Thymus (tissue), 11 donors: Measurements from ENCODE around the gene EBI3. TPM values are rescaled to one million over a fixed set of nuclear protein-coding genes. Genes with fewer than 3 reads are reported as not detected.

Experiments
- DNase-seq, 9 donors: peaks; one replicate each; pipeline ENCODE4 v3.0.0-alpha.2; 2013; ENCODE audit warnings: low spot score in 9 of 9, low read depth in 6 of 9, missing footprints in 1 of 9
- H3K27ac ChIP-seq, 2 donors: one replicate each; pipeline ENCODE4 v1.5.1; 2013; ENCODE audit warnings: control low read depth in 1 of 2, low read depth in 1 of 2, low read length in 1 of 2, mild to moderate bottlenecking in 1 of 2, moderate library complexity in 1 of 2
- H3K27me3 ChIP-seq, 2 donors: one replicate each; pipeline ENCODE4 v1.5.1; 2013; ENCODE audit warnings: low read length in 1 of 2; ENCODE audit not compliant: control insufficient read depth in 2 of 2, insufficient read depth in 1 of 2
- H3K36me3 ChIP-seq, 2 donors: one replicate each; pipeline ENCODE4 v1.5.1; 2013; ENCODE audit warnings: low read length in 1 of 2, mild to moderate bottlenecking in 1 of 2, moderate library complexity in 1 of 2; ENCODE audit not compliant: control insufficient read depth in 2 of 2, insufficient read depth in 2 of 2
- H3K4me1 ChIP-seq, 2 donors: one replicate each; pipeline ENCODE4 v1.5.1; 2013; ENCODE audit warnings: low read length in 2 of 2; ENCODE audit not compliant: control insufficient read depth in 2 of 2, insufficient read depth in 2 of 2
- H3K4me3 ChIP-seq, 2 donors: one replicate each; pipeline ENCODE4 v1.5.1; 2013; ENCODE audit warnings: low read length in 2 of 2, control low read depth in 1 of 2, mild to moderate bottlenecking in 1 of 2
- H3K9me3 ChIP-seq, 2 donors: one replicate each; pipeline ENCODE4 v1.5.1; 2013; ENCODE audit warnings: low read length in 1 of 2, mild to moderate bottlenecking in 1 of 2; ENCODE audit not compliant: control insufficient read depth in 2 of 2, insufficient read depth in 1 of 2
- WGBS: extraction: QIAGEN DNeasy Blood & Tissue Kit; methylation state at CpG from one replicate; pipeline ENCODE4 v1.1.7; 2013; 5-methylcytosine and 5-hydroxymethylcytosine counted together
- polyA plus RNA-seq: library from polyadenylated mRNA; stranded (reverse); fragments of 200-250 nt; gene quantifications from one replicate; pipeline ENCODE4 v1.2.3, GENCODE V29; 2013
- total RNA-seq: library from RNA; stranded (reverse); fragments of 120-200 nt; gene quantifications from one replicate; pipeline ENCODE4 v1.2.4, GENCODE V29; 2013
- donor health status: healthy.

The EBI3 gene
- total and polyA plus RNA-seq, 2 donors, result 5.7 to 16.2 TPM

- 18% methylated on average over 66 of the region's 70 CpGs for WGBS
- DNase-seq, result no peak
- Histone ChIP-seq H3K4me1 (no peaks in the 10 kb centered on the region), H3K36me3 (no peaks in the 10 kb centered on the region), H3K4me3 (no peak overlapping the region), H3K9me3 (peaks cover 0 to 1% of the 10 kb centered on the region in 2 donors), H3K27me3 (peaks cover 21 to 61% of the 10 kb centered on the region in 2 donors), H3K27ac (no peak overlapping the region)
Measured at GRCh38 chr19:4197625-4198466, 31.5 kb upstream of the EBI3 start.

- Histone ChIP-seq H3K27ac (no peak overlapping the region), H3K4me3 (no peak overlapping the region), H3K4me1 (no peaks in the 10 kb centered on the region), H3K36me3 (no peaks in the 10 kb centered on the region), H3K9me3 (peaks cover 0 to 1% of the 10 kb centered on the region in 2 donors), H3K27me3 (peaks cover 21 to 59% of the 10 kb centered on the region in 2 donors)
- WGBS, result 14% methylated on average over 28 of the region's 28 CpGs
- no peak for DNase-seq
Measured at GRCh38 chr19:4198467-4199126, 30.7 kb upstream of the EBI3 start.

- no peak overlapping the region for H3K4me3 ChIP-seq
- H3K9me3 ChIP-seq, result no peaks in the 10 kb centered on the region
- 75% methylated on average over 33 of the region's 33 CpGs for WGBS
- H3K27ac ChIP-seq, result no peak overlapping the region
- H3K27me3 ChIP-seq, result peaks cover 21 to 57% of the 10 kb centered on the region in 2 donors
- H3K4me1 ChIP-seq, result no peaks in the 10 kb centered on the region
- H3K36me3 ChIP-seq, result no peaks in the 10 kb centered on the region
- DNase-seq, result no peak
Measured at GRCh38 chr19:4199699-4200293, 29.5 kb upstream of the EBI3 start.

GRCh38 chr19:4200940-4201542 is 28.3 kb upstream of the EBI3 start:
- Histone ChIP-seq H3K4me1 (no peaks in the 10 kb centered on the region), H3K27me3 (peaks cover 21 to 50% of the 10 kb centered on the region in 2 donors), H3K27ac (no peak overlapping the region), H3K4me3 (no peak overlapping the region), H3K36me3 (no peaks in the 10 kb centered on the region), H3K9me3 (no peaks in the 10 kb centered on the region)
- no peak for DNase-seq
- WGBS, result 92% methylated on average over 2 of the region's 2 CpGs

GRCh38 chr19:4201798-4202197 is 27.5 kb upstream of the EBI3 start:
- no peak overlapping the region for H3K27ac ChIP-seq
- no peaks in the 10 kb centered on the region for H3K36me3 ChIP-seq
- H3K27me3 ChIP-seq, result peaks cover 21 to 45% of the 10 kb centered on the region in 2 donors
- no peaks in the 10 kb centered on the region for H3K4me1 ChIP-seq
- H3K4me3 ChIP-seq, result no peak overlapping the region
- WGBS, result 93% methylated on average over 4 of the region's 4 CpGs
- H3K9me3 ChIP-seq, result no peaks in the 10 kb centered on the region
- DNase-seq, result no peak

- 84% methylated on average over 10 of the region's 10 CpGs for WGBS
- Histone ChIP-seq H3K27ac (no peak overlapping the region), H3K9me3 (no peaks in the 10 kb centered on the region), H3K4me1 (no peaks in the 10 kb centered on the region), H3K36me3 (no peaks in the 10 kb centered on the region), H3K4me3 (no peak overlapping the region), H3K27me3 (peaks cover 0 to 4% of the 10 kb centered on the region in 2 donors)
- no peak for DNase-seq
Measured at GRCh38 chr19:4206818-4207484, 22.4 kb upstream of the EBI3 start.

- no peaks in the 10 kb centered on the region for H3K27me3 ChIP-seq
- H3K4me3 ChIP-seq, result no peak overlapping the region
- H3K4me1 ChIP-seq, result no peaks in the 10 kb centered on the region
- WGBS, result 84% methylated on average over 13 of the region's 13 CpGs
- no peaks in the 10 kb centered on the region for H3K36me3 ChIP-seq
- no peaks in the 10 kb centered on the region for H3K9me3 ChIP-seq
- H3K27ac ChIP-seq, result no peak overlapping the region
- no peak for DNase-seq
Measured at GRCh38 chr19:4208385-4209094, 20.8 kb upstream of the EBI3 start.

- WGBS, result 80% methylated on average over 15 of the region's 15 CpGs
- DNase-seq, result no peak
- no peak overlapping the region for H3K27ac ChIP-seq
- H3K36me3 ChIP-seq, result no peaks in the 10 kb centered on the region
- no peaks in the 10 kb centered on the region for H3K4me1 ChIP-seq
- no peaks in the 10 kb centered on the region for H3K27me3 ChIP-seq
- H3K9me3 ChIP-seq, result no peaks in the 10 kb centered on the region
- no peak overlapping the region for H3K4me3 ChIP-seq
Measured at GRCh38 chr19:4210166-4210731, 19.1 kb upstream of the EBI3 start.
